Activated naive CD8-positive, alpha-beta T cell treated with anti-CD3 and anti-CD28 coated beads, Interleukin-2, amount 50 U/mL, for 24 hours (primary cell): ENCODE measurements around the gene LAD1.

ENCODE experiments used
- ATAC-seq: fragments of 150-1000 bp; cut with Tn5 transposase; one replicate; pipeline ENCODE4 v1.10.0; 2021
- DNase-seq: peaks from one replicate; pipeline ENCODE4 v3.0.0; 2021
- H3K27ac Mint-ChIP-seq: one replicate; pipeline ENCODE4 v1.8.0; 2021; ENCODE audit warnings: mild to moderate bottlenecking, mixed read lengths
- H3K27me3 Mint-ChIP-seq: one replicate; pipeline ENCODE4 v1.8.0; 2021; ENCODE audit warnings: mixed read lengths
- H3K36me3 Mint-ChIP-seq: one replicate; pipeline ENCODE4 v1.8.0; 2021; ENCODE audit warnings: low read depth, mixed read lengths
- H3K4me1 Mint-ChIP-seq: one replicate; pipeline ENCODE4 v1.8.0; 2021; ENCODE audit warnings: mixed read lengths
- H3K4me3 Mint-ChIP-seq: one replicate; pipeline ENCODE4 v1.8.0; 2021; ENCODE audit warnings: mild to moderate bottlenecking, moderate library complexity, mixed read lengths
- H3K9me3 Mint-ChIP-seq: one replicate; pipeline ENCODE4 v1.8.0; 2021; ENCODE audit warnings: mixed read lengths

LAD1 gene

DNA sequence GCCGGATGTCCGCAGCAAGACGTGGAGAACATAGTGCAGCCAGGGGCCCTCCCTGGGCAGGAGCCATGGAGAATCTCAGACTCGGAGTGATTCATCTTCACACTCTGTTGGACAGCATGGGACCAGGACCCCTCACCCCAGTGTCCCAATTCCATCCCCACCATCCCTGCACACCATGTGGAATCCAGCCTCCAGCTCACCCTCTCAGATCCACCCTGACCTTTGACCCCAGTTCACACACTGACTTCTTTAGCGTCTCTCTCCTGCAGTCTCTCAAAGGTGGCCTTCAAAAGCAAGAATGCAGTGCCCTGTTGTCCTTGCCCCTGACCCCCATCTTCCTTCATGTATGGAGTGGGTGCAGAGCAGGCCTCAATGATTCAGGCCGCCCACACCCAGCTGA, 24.5 kb upstream of the LAD1 start:
- DNase-seq = no peak
- peaks cover 6% of the 10 kb centered on the region for H3K27me3 Mint-ChIP-seq
- H3K4me3 Mint-ChIP-seq = no peak overlapping the region
- peaks cover 3% of the 10 kb centered on the region for H3K4me1 Mint-ChIP-seq
- H3K9me3 Mint-ChIP-seq = no peaks in the 10 kb centered on the region
- ATAC-seq = no peak
- H3K27ac Mint-ChIP-seq = no peak overlapping the region
- H3K36me3 Mint-ChIP-seq = no peaks in the 10 kb centered on the region

GRCh38 chr1:201422436-201423030, 23.4 kb upstream of the LAD1 start:
- DNase-seq = no peak
- Mint-ChIP-seq H3K9me3 (no peaks in the 10 kb centered on the region), H3K27ac (no peak overlapping the region), H3K27me3 (peaks cover 7% of the 10 kb centered on the region), H3K36me3 (no peaks in the 10 kb centered on the region), H3K4me1 (peaks cover 3% of the 10 kb centered on the region), H3K4me3 (no peak overlapping the region)
- no peak for ATAC-seq

- no peaks in the 10 kb centered on the region for H3K9me3 Mint-ChIP-seq
- no peak for ATAC-seq
- H3K27ac Mint-ChIP-seq = no peak overlapping the region
Measured at GRCh38 chr1:201422026-201422425, 22.9 kb upstream of the LAD1 start.

GRCh38 chr1:201421041-201421440, 21.9 kb upstream of the LAD1 start:
- H3K27ac Mint-ChIP-seq = no peak overlapping the region
- H3K27me3 Mint-ChIP-seq = peaks cover 7% of the 10 kb centered on the region
- no peak for ATAC-seq

More at GRCh38 chr1:201422026-201422425, 22.9 kb upstream of the LAD1 start:
- no peak for DNase-seq
- Mint-ChIP-seq H3K36me3 (no peaks in the 10 kb centered on the region), H3K4me1 (peaks cover 3% of the 10 kb centered on the region), H3K27me3 (peaks cover 8% of the 10 kb centered on the region), H3K4me3 (no peak overlapping the region)

GRCh38 chr1:201420608-201421002, 21.5 kb upstream of the LAD1 start:
- Mint-ChIP-seq H3K27me3 (peaks cover 6% of the 10 kb centered on the region), H3K4me3 (no peak overlapping the region), H3K4me1 (no peaks in the 10 kb centered on the region), H3K36me3 (no peaks in the 10 kb centered on the region), H3K27ac (no peak overlapping the region), H3K9me3 (no peaks in the 10 kb centered on the region)
- ATAC-seq (no peak), DNase-seq (no peak)

More at GRCh38 chr1:201421041-201421440, 21.9 kb upstream of the LAD1 start:
- Mint-ChIP-seq H3K9me3 (no peaks in the 10 kb centered on the region), H3K4me3 (no peak overlapping the region), H3K36me3 (no peaks in the 10 kb centered on the region), H3K4me1 (peaks cover 2% of the 10 kb centered on the region)
- no peak for DNase-seq

DNA sequence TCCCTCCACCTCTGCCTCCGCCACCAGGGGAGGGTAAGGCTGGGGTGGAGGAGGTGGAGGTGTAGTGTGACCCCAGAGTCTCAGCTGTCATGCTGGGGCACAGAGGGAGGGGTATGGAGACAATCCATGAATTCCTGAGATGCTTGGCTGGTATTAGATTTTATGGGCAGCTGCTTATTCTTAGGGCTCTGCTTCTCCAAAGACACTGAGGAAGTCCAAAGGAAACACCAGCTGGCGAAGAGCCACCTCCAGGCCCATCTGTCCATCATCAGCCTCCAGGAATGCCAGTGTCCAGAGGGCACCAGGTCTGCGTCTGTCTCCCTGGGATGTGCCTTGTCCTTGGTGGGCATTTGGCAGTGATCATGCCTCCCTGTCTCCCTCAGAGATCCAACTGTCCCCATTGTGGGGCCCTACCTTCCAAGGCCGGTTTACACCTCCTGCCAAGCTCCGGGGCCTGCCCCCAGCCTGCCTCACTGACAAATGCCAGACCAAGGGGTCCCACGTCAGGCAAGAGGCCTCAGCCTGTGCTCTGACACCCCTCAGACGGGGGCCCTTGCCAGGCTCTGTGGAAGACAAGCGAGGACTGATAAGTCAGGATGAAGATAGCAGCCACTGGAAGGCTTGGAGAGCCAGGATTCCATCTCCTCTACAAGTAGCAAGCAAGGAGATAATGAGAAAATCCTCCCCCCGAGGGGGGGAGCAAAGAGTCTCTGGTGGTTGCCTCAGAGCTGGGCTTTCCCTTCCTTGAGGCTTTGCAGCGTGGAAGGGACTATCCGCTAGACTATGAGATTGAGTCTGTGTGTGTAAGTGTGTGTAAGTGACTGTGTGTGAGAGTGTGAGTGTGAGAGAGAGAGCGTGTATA, 20.9 kb upstream of the LAD1 start:
- DNase-seq = no peak
- H3K36me3 Mint-ChIP-seq = no peaks in the 10 kb centered on the region
- H3K9me3 Mint-ChIP-seq = no peaks in the 10 kb centered on the region
- peaks cover 6% of the 10 kb centered on the region for H3K27me3 Mint-ChIP-seq
- no peak overlapping the region for H3K4me3 Mint-ChIP-seq
- ATAC-seq = no peak
- no peaks in the 10 kb centered on the region for H3K4me1 Mint-ChIP-seq
- H3K27ac Mint-ChIP-seq = no peak overlapping the region

- H3K4me3 Mint-ChIP-seq = no peak overlapping the region
- no peaks in the 10 kb centered on the region for H3K4me1 Mint-ChIP-seq
- no peak overlapping the region for H3K27ac Mint-ChIP-seq
- H3K9me3 Mint-ChIP-seq = no peaks in the 10 kb centered on the region
- H3K27me3 Mint-ChIP-seq = peaks cover 6% of the 10 kb centered on the region
- ATAC-seq (no peak), DNase-seq (no peak)
- no peaks in the 10 kb centered on the region for H3K36me3 Mint-ChIP-seq
Measured at GRCh38 chr1:201419256-201419655, 20.1 kb upstream of the LAD1 start.

DNA sequence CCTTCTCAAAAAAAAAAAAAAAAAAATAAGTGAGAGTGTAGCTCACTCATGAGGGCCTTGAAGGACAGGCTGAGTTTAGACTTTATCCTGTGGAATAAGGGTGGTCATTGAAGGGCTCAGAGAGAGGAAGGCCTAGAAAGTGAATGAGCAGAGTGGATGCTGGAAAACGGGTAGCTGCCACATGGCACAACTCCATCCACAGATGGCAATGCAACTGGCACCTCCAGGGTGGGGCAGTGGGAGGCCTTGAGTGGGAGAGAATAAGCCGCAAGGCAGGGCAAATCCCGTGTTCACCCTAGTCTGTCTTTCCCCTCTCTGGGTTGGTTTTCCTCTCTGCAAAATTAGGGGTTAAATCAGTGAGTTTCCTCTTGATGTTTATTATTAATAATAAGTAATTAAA, 19.3 kb upstream of the LAD1 start:
- ATAC-seq (no peak), DNase-seq (no peak)
- no peaks in the 10 kb centered on the region for H3K4me1 Mint-ChIP-seq
- peaks cover 6% of the 10 kb centered on the region for H3K27me3 Mint-ChIP-seq
- no peak overlapping the region for H3K27ac Mint-ChIP-seq
- no peaks in the 10 kb centered on the region for H3K36me3 Mint-ChIP-seq
- no peaks in the 10 kb centered on the region for H3K9me3 Mint-ChIP-seq
- H3K4me3 Mint-ChIP-seq = no peak overlapping the region

- Mint-ChIP-seq H3K27ac (no peak overlapping the region), H3K9me3 (no peaks in the 10 kb centered on the region), H3K4me3 (no peak overlapping the region), H3K4me1 (no peaks in the 10 kb centered on the region), H3K36me3 (no peaks in the 10 kb centered on the region), H3K27me3 (peaks cover 3% of the 10 kb centered on the region)
- no peak for ATAC-seq
- no peak for DNase-seq
Measured at GRCh38 chr1:201414051-201414738, 15.1 kb upstream of the LAD1 start.

DNA sequence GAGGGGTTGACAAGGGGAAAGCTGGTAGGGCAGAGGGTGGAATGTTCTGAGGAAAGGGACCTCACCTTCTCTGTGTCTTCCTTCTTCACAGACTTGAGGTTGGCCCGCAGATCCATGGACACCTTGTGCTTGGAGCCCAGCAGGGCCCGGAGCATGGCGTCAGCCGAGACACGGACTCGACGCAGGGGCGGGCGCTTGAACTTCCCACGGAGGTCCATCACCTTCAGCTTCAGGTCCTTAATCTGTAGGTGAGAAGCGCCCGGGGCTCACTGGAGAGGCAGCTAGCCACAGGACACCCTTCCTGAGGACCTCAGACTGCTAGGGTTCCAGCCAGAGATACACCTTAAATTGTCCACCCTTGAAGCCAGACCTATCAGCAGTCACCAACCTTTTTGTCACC, 12.2 kb upstream of the LAD1 start:
- Mint-ChIP-seq H3K4me3 (no peak overlapping the region), H3K36me3 (no peaks in the 10 kb centered on the region), H3K9me3 (no peaks in the 10 kb centered on the region), H3K4me1 (no peaks in the 10 kb centered on the region), H3K27me3 (peaks cover 4% of the 10 kb centered on the region), H3K27ac (no peak overlapping the region)
- ATAC-seq (no peak), DNase-seq (no peak)

- Mint-ChIP-seq H3K9me3 (no peaks in the 10 kb centered on the region), H3K27ac (no peak overlapping the region), H3K4me1 (no peaks in the 10 kb centered on the region), H3K27me3 (peaks cover 7% of the 10 kb centered on the region), H3K36me3 (no peaks in the 10 kb centered on the region), H3K4me3 (no peak overlapping the region)
- ATAC-seq (no peak), DNase-seq (no peak)
Measured at GRCh38 chr1:201409440-201409839, 10.3 kb upstream of the LAD1 start.

- ATAC-seq (no peak), DNase-seq (no peak)
- Mint-ChIP-seq H3K27me3 (peaks cover 7% of the 10 kb centered on the region), H3K27ac (no peak overlapping the region), H3K36me3 (no peaks in the 10 kb centered on the region), H3K4me3 (no peak overlapping the region), H3K4me1 (no peaks in the 10 kb centered on the region), H3K9me3 (no peaks in the 10 kb centered on the region)
Measured at GRCh38 chr1:201408834-201409200, 9.7 kb upstream of the LAD1 start.

- H3K27me3 Mint-ChIP-seq = peaks cover 7% of the 10 kb centered on the region
- ATAC-seq (peak; percentile 71), DNase-seq (peak; percentile 80)
- H3K27ac Mint-ChIP-seq = no peak overlapping the region
- H3K9me3 Mint-ChIP-seq = no peaks in the 10 kb centered on the region
- no peaks in the 10 kb centered on the region for H3K4me1 Mint-ChIP-seq
- H3K4me3 Mint-ChIP-seq = no peak overlapping the region
- H3K36me3 Mint-ChIP-seq = no peaks in the 10 kb centered on the region
Measured at GRCh38 chr1:201408176-201408833, 9.2 kb upstream of the LAD1 start.

DNA sequence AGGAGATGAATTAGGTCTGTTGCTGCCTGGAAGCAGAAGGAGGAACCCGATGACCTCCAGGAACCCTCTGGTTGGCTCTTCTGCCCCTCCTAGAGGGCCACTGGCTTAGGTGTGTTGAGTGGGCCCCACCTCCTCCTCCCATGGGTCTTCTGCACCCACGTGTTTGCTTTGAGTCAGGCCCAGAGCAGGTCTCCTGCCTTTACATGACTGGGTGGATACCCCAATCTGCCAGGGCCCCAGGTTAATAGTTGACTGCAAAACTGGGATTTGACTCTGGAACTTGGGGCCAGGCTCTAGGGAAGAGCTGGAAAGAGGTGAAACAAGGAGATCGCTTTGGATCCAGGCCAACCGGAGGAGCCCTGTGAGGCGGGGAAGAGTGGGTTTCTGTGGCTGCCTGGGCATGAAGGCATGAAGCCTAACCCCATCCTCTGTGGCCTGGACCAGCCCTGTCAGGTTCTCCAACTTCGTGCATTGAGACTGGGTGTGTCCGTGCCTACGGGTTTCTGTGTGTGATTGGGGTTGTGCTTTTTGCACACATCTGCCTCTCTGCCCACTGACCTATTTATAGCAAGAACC, 7.8 kb upstream of the LAD1 start:
- DNase-seq = no peak
- Mint-ChIP-seq H3K9me3 (no peaks in the 10 kb centered on the region), H3K27me3 (peaks cover 6% of the 10 kb centered on the region), H3K36me3 (no peaks in the 10 kb centered on the region), H3K4me1 (no peaks in the 10 kb centered on the region), H3K4me3 (no peak overlapping the region), H3K27ac (no peak overlapping the region)
- ATAC-seq = no peak
